GM21528 (cell line): Measurements from ENCODE around the gene SIRPG.
"Not testable (repeated sequence)": the region's sequence is repeated elsewhere in the genome, so short reads cannot be mapped to it uniquely, and the experiment has no call there.

Experiments used
- ATAC-seq: cut with Tn5 transposase; IDR thresholded peaks from one replicate; pipeline ENCODE4 v1.9.1; 2021; ENCODE audit warnings: mild to moderate bottlenecking, moderate library complexity; ENCODE audit not compliant: unreplicated experiment, low FRiP score

The SIRPG gene

DNA sequence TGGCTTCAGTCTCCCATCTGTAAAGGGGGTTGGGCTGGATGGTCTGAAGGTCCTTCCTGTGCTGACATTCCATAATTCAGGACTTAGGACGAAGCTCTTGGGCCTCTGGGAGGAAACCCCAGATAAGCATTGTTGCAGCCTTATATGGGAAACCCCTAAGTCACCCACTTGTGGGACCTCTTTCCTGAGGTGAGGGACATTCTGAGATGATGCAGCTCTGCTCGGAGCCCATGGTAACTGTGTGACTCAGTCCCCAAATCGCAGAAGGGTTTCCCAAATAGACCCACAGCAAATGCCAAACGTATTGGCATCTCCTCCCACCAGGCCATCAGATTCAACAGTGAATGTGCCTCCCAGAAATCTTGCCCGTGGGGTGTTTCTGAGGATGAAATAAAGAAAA is 47.2 kb downstream of the SIRPG start:
- not testable (repeated sequence) for ATAC-seq

DNA sequence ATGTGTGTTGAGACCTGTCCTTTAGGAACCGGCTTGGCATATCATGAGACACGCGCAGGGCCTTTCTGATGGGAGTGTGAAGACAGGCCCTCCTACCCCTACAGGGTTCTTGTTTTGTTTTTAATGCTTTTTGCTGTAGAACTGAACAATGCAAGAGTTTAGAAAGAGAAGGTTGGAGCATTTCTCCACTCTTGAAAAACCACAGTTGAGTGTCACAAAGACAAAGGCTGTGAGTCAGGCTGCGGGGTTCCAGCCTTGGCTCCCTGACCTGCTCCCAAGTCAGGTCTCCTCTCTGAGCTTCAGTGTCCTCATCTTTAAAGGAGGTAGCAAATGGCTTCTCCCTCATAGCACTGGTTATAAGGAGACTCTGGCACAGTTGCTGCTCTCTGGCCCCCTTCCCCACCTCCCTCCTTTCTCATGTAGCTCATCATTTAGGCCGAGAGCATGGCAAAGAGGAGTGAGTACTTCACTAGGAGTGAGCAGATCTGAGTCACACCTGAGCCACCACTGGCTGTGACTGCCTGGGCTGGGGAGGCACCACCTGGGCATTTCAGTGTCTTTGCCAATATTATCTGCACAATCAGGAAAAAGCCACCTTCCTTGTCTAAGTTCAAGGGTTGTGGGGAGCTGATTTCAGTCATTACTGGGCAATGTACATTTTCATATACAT is 48.8 kb downstream of the SIRPG start:
- not testable (repeated sequence) for ATAC-seq

DNA sequence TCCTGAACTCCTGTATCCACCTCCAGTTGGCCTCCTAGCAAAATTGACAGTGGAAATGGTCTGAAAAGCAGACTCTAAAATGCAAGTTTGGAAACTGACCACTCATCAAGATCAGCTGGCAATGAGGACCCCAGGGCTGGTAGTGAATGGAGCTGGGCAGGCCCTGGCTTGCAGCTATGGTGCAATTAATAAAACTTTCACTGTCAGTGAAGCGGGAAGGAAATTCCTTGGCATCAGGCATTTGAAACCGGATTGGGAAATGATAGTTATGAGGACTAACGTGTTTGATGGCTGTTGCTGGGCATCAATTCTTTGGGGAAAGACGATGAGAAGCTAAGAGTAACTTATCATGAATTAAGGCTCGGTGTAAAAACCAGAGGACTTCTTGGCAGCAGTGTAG is 56.8 kb downstream of the SIRPG start:
- ATAC-seq: no peak

DNA sequence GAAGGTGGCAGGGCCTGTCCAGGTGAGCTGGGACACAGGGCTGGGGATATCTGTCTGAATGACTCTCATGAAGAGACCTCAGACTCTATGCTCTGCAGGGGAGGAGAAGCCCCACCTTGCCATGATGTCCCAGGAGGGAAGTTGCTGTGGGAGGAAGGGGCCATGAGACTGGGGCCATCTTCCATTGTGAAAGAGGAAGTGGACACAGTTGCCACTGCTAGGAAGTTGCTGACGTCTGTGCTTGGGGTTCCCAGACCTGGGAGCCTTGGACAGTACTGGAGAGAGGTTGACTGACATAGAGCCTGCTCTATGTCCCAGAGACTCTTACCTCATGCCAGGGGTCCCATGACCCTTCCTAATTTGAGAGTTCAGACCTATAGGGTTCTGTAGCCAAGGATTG is 62.2 kb downstream of the SIRPG start:
- no peak for ATAC-seq

DNA sequence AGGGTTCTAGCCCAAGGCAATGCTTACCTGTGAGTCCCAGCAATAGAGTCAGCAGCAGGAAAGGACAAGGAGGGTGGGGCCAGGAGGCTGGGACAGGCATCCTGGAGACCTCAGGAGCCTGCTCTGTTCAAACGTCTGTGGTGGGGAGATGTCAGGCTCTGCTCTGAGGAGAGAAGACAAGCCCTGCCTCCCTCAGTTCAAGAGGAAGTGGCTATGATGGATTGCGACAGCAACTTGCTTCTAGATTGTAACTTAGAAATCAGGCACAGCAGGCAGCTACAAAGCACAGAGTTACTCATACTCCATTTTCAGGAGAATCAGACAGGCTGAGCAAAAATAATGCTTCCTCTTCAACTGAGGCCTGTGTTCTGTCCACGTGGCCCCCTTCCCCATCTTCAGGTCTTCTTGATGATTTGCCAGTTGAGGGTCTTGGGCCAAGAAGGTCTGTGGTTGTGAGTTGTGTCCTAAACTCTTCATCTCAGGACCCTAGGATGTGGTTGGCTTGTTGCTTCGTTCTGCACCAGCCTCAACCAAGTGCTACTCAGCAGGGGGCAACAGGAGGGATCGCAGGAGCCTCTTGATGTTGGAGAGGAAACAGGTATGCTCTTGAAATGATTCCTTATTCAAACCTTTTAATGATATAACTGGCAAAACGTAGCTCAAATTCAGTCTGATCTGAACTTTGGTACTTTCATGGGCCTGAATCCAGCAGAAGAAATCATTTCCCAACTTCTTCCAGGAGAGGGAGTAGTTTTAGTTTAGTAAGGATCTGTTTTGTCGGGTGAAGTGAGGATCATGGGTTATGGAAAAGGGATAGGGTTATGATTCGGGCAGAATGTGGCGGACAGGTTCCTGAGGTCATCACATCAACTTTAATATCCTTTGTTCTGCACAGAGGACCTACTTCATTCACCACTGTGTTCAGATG is 68.8 kb downstream of the SIRPG start:
- ATAC-seq: no peak

DNA sequence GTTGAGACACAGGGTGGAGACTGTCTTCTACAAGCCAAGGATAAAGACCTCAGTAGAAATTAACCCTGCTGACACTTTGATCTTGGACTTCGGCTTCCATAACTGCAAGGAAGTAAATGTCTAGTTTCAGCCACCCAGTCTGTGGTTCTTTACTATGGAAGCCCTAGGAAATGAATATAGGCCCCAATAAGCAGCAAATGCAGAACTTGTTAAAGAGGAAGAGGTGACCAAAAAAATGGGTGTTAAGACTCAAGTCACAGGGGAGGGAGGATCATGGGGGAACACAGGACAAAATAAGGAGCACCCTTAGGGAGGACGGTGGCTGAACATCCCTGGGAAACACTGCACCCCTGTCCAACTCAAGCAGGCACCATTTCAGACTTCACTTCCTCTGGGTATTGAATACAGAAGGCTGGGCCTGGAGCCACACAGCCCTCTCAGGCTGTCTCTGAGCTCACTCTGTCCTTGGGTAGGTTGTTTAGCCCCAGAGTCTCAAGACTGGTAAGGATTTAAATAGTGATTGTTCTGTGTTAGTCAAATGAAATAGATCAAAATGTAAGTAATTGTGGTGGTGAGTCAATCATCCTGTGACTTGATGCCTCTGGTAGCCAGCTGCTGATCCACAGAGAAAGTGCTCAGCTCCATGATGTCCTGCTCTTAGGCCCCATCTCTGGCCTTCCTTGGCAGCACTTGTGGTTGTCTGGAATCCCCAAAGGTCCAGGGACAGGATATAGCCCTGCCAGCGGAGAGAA is 69.6 kb downstream of the SIRPG start:
- ATAC-seq: no peak

DNA sequence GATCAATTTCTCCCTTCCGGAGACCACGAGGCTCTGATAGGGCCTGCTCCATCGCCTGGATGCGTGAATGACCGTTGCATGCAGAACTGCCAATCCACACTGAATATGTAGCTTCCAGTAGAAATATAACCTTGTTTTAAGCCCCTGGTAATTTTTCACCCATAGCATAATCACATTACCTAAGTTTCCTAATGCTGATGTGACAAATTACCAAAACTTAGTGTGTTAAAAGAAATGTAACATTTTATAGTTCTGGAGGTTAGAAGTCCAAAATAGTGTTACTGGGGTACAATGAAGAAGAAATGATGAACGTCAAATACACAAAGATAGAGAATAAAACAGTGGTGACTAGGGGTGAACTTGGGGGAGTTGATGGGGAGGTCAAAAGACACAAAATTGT is 78.1 kb downstream of the SIRPG start:
- no peak for ATAC-seq
